ENCODE results near the gene SYT8. TPM values are rescaled to one million over a fixed set of nuclear protein-coding genes. Genes with fewer than 3 reads are reported as not detected.

SYT8 gene
- total and polyA plus RNA-seq, 2 of the 8 experiments (the other 6 are each of a cell fraction or from before 2014, with no cell fraction given): not detected

DNA sequence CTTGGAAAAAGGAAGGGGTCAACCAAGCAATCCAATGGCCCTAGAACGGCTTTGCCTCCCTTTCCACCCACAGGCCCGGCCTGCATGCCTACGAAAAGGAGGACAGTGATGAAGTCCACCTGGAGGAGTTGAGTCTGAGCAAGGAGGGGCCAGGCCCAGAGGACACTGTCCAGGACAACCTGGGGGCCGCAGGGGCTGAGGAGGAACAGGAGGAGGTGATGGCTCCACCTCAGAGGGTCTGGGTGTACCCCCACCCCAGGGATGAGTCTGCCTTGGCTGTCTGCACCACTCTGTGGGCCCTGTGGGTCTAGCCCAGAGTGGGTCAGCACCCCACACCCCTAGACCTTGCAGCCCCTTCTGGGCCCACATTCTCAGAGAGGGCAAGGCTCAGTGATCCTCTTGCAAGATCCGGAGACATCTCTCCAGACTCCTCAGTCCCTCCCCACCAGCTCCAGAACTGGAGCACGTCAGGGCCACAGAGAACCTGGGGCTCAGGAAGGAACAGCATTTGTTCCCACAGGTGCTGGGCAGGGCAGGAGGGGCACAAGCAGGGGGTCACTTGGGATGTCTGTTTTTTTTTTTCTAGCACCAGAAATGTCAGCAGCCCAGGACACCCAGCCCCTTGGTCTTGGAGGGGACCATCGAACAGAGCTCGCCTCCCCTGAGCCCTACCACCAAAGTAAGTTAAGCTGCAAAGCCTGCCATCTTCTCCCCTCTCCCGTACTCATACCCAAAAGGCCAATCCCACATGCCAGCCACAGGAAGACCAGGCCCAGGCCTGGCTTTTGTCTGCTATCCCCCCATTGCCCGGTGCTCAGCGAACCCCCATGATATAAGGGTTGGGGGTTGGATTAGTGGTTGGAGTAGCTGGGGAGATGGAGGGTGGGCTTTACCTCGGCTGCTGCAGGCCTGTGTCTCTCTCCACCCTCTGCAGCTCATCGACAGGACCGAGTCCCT lies 48.8 kb downstream of the SYT8 start:
- H4K5ac ChIP-seq (ENCODE audit: insufficient read length, low read depth, low read length): no peak overlapping the region
- H3K4me3 ChIP-seq (ENCODE audit: extremely low read depth in 1 of 4, insufficient read depth in 2 of 4, low read depth in 3 of 4, low read length in 4 of 4): no peak overlapping the region
- DNase-seq (ENCODE audit: low read depth in 1 of 2, low spot score in 2 of 2): no peak
- 0 out of 2 replicates have a peak overlapping the region, but pooled peaks have one; percentile 46 for H2BK15ac ChIP-seq (ENCODE audit: low read length)
- no peak overlapping the region for H4K8ac ChIP-seq (ENCODE audit: extremely low read depth, insufficient read depth, low read length)
- H3K14ac ChIP-seq (ENCODE audit: insufficient read length): no peak overlapping the region
- H3K23ac ChIP-seq (ENCODE audit: insufficient read length): no peak overlapping the region
- H2AK5ac ChIP-seq (ENCODE audit: low read depth, low read length): no peak overlapping the region
- no peak overlapping the region for H3K9ac ChIP-seq (replicated peaks in 1 of 4; ENCODE audit: extremely low read depth in 1 of 4, low read depth in 3 of 4, low read length in 3 of 4)
- H2BK12ac ChIP-seq (ENCODE audit: low read depth, low read length): 0 out of 2 replicates have a peak overlapping the region, but pooled peaks have one; percentile 27
- no peak overlapping the region for H3K4ac ChIP-seq (replicated peaks; ENCODE audit: insufficient read length, low read depth, low read length)
- no peak overlapping the region for H2BK120ac ChIP-seq (replicated peaks; ENCODE audit: low read depth, low read length)
- H3K56ac ChIP-seq (replicated peaks; ENCODE audit: insufficient read length, low read depth, low read length): no peak overlapping the region
- CTCF ChIA-PET (ENCODE audit: partially characterized antibody): interaction anchor here (0.9 to 4.8 kb wide), 32 partner anchors 14 to 268 kb away, joined by 3 to 170 read pairs (median 7); partner anchors contain the start of genes H19, LSP1 and SYT8
- no peak for FAIRE-seq
- 0 out of 2 replicates have a peak overlapping the region, but pooled peaks have one; percentile 61 for H2BK20ac ChIP-seq (ENCODE audit: low read length)
- H4K91ac ChIP-seq (replicated peaks; ENCODE audit: insufficient read length, low read length): no peak overlapping the region
- no peak overlapping the region; the same call in 1 of the 2 replicates for H3K18ac ChIP-seq (ENCODE audit: extremely low read depth, low read length)
- H2BK5ac ChIP-seq (ENCODE audit: low read depth, low read length): no peak overlapping the region
- H3K9me3 ChIP-seq (ENCODE audit: insufficient read depth in 2 of 2, low read depth in 1 of 2, low read length in 1 of 2): no peaks in the 10 kb centered on the region
- no peak overlapping the region for H2AFZ ChIP-seq (ENCODE audit: low read length)
- no peaks in the 10 kb centered on the region for H3K79me2 ChIP-seq (ENCODE audit: control insufficient read depth in 1 of 2, insufficient read depth in 2 of 2, low read length in 2 of 2)
- H3K23me2 ChIP-seq (ENCODE audit: low read depth, low read length): peaks cover 16% of the 10 kb centered on the region; the same call in 1 of the 2 replicates
- no peaks in the 10 kb centered on the region for H4K20me1 ChIP-seq (replicated peaks in 1 of 2; ENCODE audit: control insufficient read depth in 1 of 2, insufficient read depth in 2 of 2, low read length in 2 of 2)
- H3K4me2 ChIP-seq (ENCODE audit: insufficient read depth in 1 of 2, low read depth in 2 of 2, low read length in 2 of 2): no peak overlapping the region
- POLR2A ChIA-PET (ENCODE audit: partially characterized antibody): interaction anchor here (0.8 to 1.1 kb wide), 2 partner anchors 33 to 265 kb away, joined by 3 read pairs; no protein-coding TSS in a partner anchor
- no peak overlapping the region for H3K27ac ChIP-seq (ENCODE audit: low read depth, low read length)
- peaks cover 0 to 5% (median 2%) of the 10 kb centered on the region in 4 experiments; a peak in 3 of 7 replicates for H3K4me1 ChIP-seq (replicated peaks in 1 of 4; ENCODE audit: control insufficient read depth in 3 of 4, insufficient read depth in 4 of 4, low read length in 3 of 4)
- H3K27me3 ChIP-seq (replicated peaks in 1 of 4; ENCODE audit: control insufficient read depth in 3 of 4, extremely low read depth in 1 of 4, insufficient read depth in 3 of 4, low read length in 3 of 4): no peaks in the 10 kb centered on the region; a peak in 1 of 7 replicates
- no peaks in the 10 kb centered on the region for H3K79me1 ChIP-seq (ENCODE audit: low read depth, low read length)
- H3K36me3 ChIP-seq (ENCODE audit: control insufficient read depth in 2 of 4, insufficient read depth in 4 of 4, low read length in 3 of 4): no peaks in the 10 kb centered on the region
- WGBS, 2 experiments (ENCODE audit: extremely low coverage in 1 of 2, insufficient coverage in 1 of 2, insufficient read length in 1 of 2, insufficient replicate concordance in 2 of 2, low coverage in 1 of 2, low lambda C conversion rate in 2 of 2, missing lambda C conversion rate in 1 of 2): 90% methylated on average over 14 of the region's 14 CpGs; no CpG with 5 or more reads in 1 of the 2 experiments
- TF ChIP-seq POLR2A (IDR thresholded peaks at IDR 0.05; ENCODE audit: control extremely low read depth in 1 of 2, low read depth in 2 of 2, low read length in 2 of 2) (no peak), NANOG (IDR thresholded peaks at IDR 0.05; ENCODE audit: insufficient read depth, low read depth, low read length, poor library complexity, severe bottlenecking) (no peak), POLR2AphosphoS5 (IDR thresholded peaks at IDR 0.05; ENCODE audit: low read depth, low read length) (no peak), SP4 (IDR thresholded peaks at IDR 0.05; ENCODE audit: low read length) (no peak), SP2 (IDR thresholded peaks at IDR 0.05; ENCODE audit: low read length) (no peak), SRF (IDR thresholded peaks at IDR 0.05; ENCODE audit: low read depth, low read length) (no peak), ZNF274 (IDR thresholded peaks at IDR 0.05; ENCODE audit: borderline replicate concordance, extremely low read depth, low read length) (no peak)
